Fibroblast of gingiva (primary cell): ENCODE results near the gene HNF4A.
"Not testable (repeated sequence)": the region's sequence is repeated elsewhere in the genome, so short reads cannot be mapped to it uniquely, and the experiment has no call there.

ENCODE experiments used
- DNase-seq: peaks from one replicate; pipeline ENCODE4 v3.0.0-alpha.2; 2011; ENCODE audit warnings: low read depth

The HNF4A gene

GRCh38 chr20:44470327-44470726, 114.8 kb downstream of the HNF4A start:
- no peak for DNase-seq

- peak; percentile 84 for DNase-seq
Measured at GRCh38 chr20:44471481-44471882, 116.0 kb downstream of the HNF4A start.

GRCh38 chr20:44472283-44472682, 116.8 kb downstream of the HNF4A start:
- not testable (repeated sequence) for DNase-seq

- DNase-seq, result no peak
Measured at GRCh38 chr20:44475372-44475693, 119.8 kb downstream of the HNF4A start.

GRCh38 chr20:44475694-44476560, 120.4 kb downstream of the HNF4A start, which contains the start of gene TTPAL:
Gene TTPAL, plus strand, starts transcription at chr20:44475874. Its CDS starts 4,126 bp downstream, at chr20:44480000.
- peak; percentile 74 for DNase-seq

- DNase-seq, result no peak
Measured at GRCh38 chr20:44477151-44477550, 121.7 kb downstream of the HNF4A start.

- no peak for DNase-seq
Measured at GRCh38 chr20:44478206-44478605, 122.7 kb downstream of the HNF4A start.

- no peak for DNase-seq
Measured at GRCh38 chr20:44479643-44480042, 124.1 kb downstream of the HNF4A start.

GRCh38 chr20:44480097-44480496, 124.6 kb downstream of the HNF4A start:
- no peak for DNase-seq

- no peak for DNase-seq
Measured at GRCh38 chr20:44481719-44482416, 126.4 kb downstream of the HNF4A start.

- DNase-seq, result no peak
Measured at GRCh38 chr20:44483112-44483511, 127.6 kb downstream of the HNF4A start.
